Activated CD4-positive, alpha-beta T cell treated with anti-CD3 and anti-CD28 coated beads, Interleukin-2, amount 10 ng/mL, durations not matched to agents 7 days and 5 days (primary cell): ENCODE results near the gene MGMT. TPM values are rescaled to one million over a fixed set of nuclear protein-coding genes. Genes with fewer than 3 reads are reported as not detected.

Source experiments
- CTCF ChIA-PET: fragments of 350-600 bp; sonication (Branson Sonifier 250); formaldehyde crosslinking; loops from one replicate; lab custom pipeline; 2021; ENCODE audit warnings: antibody characterized with exemption; lab: Charles Lee
- POLR2A ChIA-PET: fragments of 350-600 bp; sonication (Branson Sonifier 250); formaldehyde crosslinking; loops from one replicate; lab custom pipeline; 2021; ENCODE audit warnings: antibody characterized with exemption; lab: Charles Lee
- DNase-seq: peaks from one replicate; pipeline ENCODE4 v3.0.0-alpha.2; 2020
- H3K27ac Mint-ChIP-seq: one replicate; pipeline ENCODE4 v1.8.0; 2021; ENCODE audit warnings: mild to moderate bottlenecking, moderate library complexity, mixed read lengths
- H3K27me3 Mint-ChIP-seq: one replicate; pipeline ENCODE4 v1.8.0; 2021; ENCODE audit warnings: mixed read lengths
- H3K36me3 Mint-ChIP-seq: one replicate; pipeline ENCODE4 v1.8.0; 2021; ENCODE audit warnings: low read depth, mixed read lengths
- H3K4me1 Mint-ChIP-seq: one replicate; pipeline ENCODE4 v1.8.0; 2021; ENCODE audit warnings: mixed read lengths
- H3K4me3 Mint-ChIP-seq: one replicate; pipeline ENCODE4 v1.8.0; 2021; ENCODE audit warnings: mild to moderate bottlenecking, moderate library complexity, mixed read lengths
- H3K9me3 Mint-ChIP-seq: one replicate; pipeline ENCODE4 v1.8.0; 2021; ENCODE audit warnings: mixed read lengths
- total RNA-seq, 2 experiments: library from RNA; stranded (reverse); gene quantifications; one replicate each; pipeline ENCODE4 v1.2.3, GENCODE V29; 2021

The MGMT gene
- total RNA-seq, 2 experiments from 2014 or later: 17.6 to 19.3 TPM

DNA sequence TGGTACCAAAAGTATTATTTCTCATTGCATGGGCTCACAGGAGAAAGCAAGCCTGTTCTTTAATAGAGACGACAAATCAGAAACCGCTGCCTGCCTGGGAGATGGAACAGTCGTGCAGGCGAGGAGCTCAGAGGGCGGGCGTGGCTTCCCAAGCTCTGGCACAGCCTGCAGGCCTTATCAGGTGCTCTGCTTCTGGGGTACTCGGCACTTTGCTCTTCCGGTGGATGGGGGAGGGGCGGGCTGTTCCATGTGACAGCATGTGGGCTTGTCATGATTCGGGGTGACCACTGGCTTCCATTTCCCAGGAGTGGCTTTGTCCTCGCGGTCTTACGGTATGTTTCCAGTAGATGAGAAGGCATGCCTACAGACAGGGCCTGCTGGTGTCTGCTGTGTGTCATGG lies 228.6 kb downstream of the MGMT start:
- Mint-ChIP-seq H3K4me3 (no peak overlapping the region), H3K36me3 (no peaks in the 10 kb centered on the region), H3K27ac (no peak overlapping the region), H3K9me3 (no peaks in the 10 kb centered on the region), H3K27me3 (no peaks in the 10 kb centered on the region), H3K4me1 (no peaks in the 10 kb centered on the region)
- POLR2A ChIA-PET: no interaction called here
- no peak for DNase-seq
- CTCF ChIA-PET: no interaction called here

DNA sequence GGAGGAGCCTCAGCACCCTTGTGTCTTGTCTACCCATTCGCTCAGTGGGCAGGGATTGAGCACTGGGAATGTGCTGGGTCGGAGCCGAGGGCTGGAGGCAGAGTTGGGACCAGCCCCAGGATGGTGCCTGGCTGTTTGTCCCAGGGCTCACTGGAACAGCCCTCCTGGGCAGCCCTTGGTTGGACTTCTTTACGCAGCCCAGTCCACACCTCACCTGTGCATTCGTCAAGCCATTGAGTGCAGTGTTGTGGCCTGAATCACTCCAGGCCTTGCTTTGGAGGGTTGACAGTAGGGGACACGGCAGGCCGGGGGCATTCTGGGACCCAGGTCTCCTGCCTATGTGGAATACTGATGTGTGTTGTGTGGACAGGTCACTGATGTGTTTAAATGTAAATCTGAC lies 229.6 kb downstream of the MGMT start:
- no peaks in the 10 kb centered on the region for H3K36me3 Mint-ChIP-seq
- no peaks in the 10 kb centered on the region for H3K4me1 Mint-ChIP-seq
- H3K4me3 Mint-ChIP-seq: no peak overlapping the region
- DNase-seq: no peak
- ChIA-PET CTCF (no interaction called here), POLR2A (no interaction called here)
- H3K27me3 Mint-ChIP-seq: no peaks in the 10 kb centered on the region
- H3K27ac Mint-ChIP-seq: no peak overlapping the region
- no peaks in the 10 kb centered on the region for H3K9me3 Mint-ChIP-seq

DNA sequence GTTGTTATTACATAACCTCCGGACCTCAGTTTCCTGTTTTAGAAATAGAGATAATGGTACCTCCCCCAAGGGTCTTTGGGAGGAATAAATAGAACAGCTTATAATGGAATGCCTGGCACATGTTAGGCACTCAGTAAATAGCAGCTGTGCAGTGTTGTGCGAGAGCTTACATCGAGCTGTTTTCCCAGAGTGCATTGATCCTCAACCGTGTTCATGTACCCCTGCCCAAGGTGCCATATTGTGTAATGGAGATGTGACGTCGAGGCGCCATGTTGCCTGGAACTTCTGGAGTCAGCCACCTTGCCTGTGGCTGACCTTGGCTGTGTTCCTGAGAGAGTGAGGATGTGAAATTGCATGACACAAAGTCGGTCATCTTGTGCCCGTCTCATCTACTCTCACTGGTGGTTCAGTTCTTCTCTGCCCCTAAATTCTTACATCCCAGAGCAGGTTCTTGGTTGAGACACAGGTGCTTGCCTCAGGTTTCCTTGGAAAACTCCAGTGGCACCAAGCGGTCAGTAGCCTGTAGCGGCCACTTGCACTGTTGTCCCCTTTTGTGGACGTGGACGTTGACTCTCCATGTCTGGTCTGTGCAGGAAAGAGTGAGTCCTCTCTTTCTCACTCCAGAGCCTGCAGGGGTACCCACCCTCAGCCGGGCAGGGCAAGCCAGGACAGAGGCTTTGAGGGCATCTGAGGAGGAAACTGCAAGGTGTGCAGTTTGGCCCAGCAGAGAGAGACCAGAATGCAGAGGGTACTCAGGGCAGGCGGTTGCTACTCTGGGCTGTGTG lies 230.6 kb downstream of the MGMT start:
- no peaks in the 10 kb centered on the region for H3K9me3 Mint-ChIP-seq
- no peaks in the 10 kb centered on the region for H3K27me3 Mint-ChIP-seq
- no peak for DNase-seq
- H3K4me1 Mint-ChIP-seq: no peaks in the 10 kb centered on the region
- H3K36me3 Mint-ChIP-seq: no peaks in the 10 kb centered on the region
- H3K4me3 Mint-ChIP-seq: no peak overlapping the region
- CTCF ChIA-PET: no interaction called here
- POLR2A ChIA-PET: no interaction called here
- no peak overlapping the region for H3K27ac Mint-ChIP-seq

DNA sequence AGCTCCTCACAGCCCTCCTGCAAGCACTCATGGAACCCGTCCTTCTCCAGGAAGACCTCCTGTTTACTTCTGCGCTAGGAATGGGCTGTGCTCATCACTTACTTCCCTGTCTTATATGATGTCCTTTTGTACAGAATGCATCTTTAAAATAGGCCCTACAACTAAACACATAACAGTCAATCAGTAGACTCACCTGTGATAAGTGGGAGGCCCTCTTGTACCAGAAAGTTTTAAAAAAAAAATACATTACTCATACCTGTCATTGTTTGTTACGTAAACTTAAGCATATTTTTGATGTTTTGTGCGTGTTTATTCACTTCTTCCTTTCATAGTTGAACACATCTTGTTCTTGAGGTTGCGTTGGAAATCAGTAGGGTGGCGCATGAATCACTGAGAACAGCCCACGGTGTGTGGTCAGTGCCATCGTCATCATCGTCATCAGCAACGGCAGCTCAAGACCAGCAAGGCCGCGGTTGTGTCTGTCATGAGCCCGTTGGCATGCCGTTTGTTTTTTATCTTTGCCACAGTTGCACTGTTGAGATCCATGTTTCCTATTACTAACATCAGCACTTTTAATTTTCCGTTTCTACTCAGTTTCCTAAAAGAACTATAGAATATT lies 232.8 kb downstream of the MGMT start:
- ChIA-PET POLR2A (no interaction called here), CTCF (interaction anchor here (0.6 kb wide), 1 partner anchor 202 kb away, joined by 3 read pairs; no protein-coding TSS in a partner anchor)
- Mint-ChIP-seq H3K27ac (no peak overlapping the region), H3K27me3 (no peaks in the 10 kb centered on the region), H3K4me1 (peaks cover 4% of the 10 kb centered on the region), H3K9me3 (no peaks in the 10 kb centered on the region), H3K36me3 (no peaks in the 10 kb centered on the region), H3K4me3 (no peak overlapping the region)
- DNase-seq: no peak

DNA sequence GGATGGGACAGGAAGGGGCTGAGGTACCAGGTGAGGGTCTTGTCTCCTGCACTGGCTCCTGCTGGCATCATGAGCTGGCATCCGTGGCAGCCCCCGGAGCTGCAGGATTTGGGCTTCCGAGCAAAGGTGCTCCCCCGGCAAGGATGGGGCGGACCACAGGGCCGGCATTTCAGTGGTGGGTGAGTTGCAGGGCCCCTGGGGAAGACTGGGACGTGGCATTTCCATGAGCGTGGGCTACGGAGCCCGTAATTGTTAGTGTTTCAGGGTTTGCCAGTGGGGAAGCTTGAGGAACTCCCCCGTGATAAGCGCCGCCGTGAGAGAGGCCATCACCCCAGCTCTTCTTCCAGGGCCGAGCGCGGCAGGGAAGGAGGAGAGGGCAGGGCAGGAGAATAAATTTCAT lies 235.6 kb downstream of the MGMT start:
- H3K4me3 Mint-ChIP-seq: no peak overlapping the region
- no peak overlapping the region for H3K27ac Mint-ChIP-seq
- no peaks in the 10 kb centered on the region for H3K27me3 Mint-ChIP-seq
- ChIA-PET POLR2A (no interaction called here), CTCF (no interaction called here)
- no peaks in the 10 kb centered on the region for H3K9me3 Mint-ChIP-seq
- H3K4me1 Mint-ChIP-seq: peaks cover 10% of the 10 kb centered on the region
- DNase-seq: no peak
- no peaks in the 10 kb centered on the region for H3K36me3 Mint-ChIP-seq

DNA sequence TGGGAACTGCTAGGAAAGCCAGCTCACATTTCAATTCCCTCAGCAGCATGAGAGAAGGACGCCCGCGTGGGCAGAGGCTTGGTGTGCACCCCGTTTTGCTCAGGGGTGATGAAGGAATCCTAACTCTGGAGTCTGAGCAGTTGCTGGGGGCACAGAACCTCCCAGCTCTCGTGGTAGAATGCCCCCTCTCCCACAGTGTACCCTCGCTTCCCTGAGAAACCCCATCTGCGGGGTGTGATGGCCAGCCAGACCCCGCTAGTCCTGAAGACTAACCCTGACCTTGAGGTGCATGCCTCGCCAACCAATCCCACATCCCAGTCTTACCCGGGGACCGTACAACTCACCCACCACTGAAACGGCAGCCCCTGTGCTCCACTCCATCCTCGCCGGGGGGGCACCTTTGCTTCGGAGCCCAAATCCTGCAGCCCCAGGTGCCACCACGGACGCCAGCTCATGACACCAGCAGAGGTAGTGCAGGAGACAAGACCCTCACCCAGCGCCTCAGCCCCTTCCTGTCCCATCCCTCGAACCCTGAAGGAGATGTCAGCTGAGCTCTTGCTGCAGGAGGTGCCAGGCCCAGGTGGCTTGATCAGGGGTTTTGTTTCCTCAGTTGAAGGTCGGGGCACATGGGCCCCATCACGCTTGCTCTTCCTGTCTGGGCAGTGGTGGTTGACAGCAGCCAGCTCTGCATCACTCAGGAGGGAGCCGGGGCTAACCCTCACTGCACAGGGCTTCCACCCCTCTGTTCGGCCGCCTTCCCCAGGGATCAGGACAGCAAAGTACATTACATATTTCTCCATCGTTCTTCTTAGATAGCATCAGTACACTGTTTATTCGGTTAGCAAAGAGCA lies 236.5 kb downstream of the MGMT start:
- H3K4me1 Mint-ChIP-seq: peaks cover 10% of the 10 kb centered on the region
- H3K36me3 Mint-ChIP-seq: no peaks in the 10 kb centered on the region
- H3K4me3 Mint-ChIP-seq: no peak overlapping the region
- DNase-seq: no peak
- no peaks in the 10 kb centered on the region for H3K27me3 Mint-ChIP-seq
- CTCF ChIA-PET: no interaction called here
- H3K9me3 Mint-ChIP-seq: no peaks in the 10 kb centered on the region
- H3K27ac Mint-ChIP-seq: no peak overlapping the region
- POLR2A ChIA-PET: no interaction called here

DNA sequence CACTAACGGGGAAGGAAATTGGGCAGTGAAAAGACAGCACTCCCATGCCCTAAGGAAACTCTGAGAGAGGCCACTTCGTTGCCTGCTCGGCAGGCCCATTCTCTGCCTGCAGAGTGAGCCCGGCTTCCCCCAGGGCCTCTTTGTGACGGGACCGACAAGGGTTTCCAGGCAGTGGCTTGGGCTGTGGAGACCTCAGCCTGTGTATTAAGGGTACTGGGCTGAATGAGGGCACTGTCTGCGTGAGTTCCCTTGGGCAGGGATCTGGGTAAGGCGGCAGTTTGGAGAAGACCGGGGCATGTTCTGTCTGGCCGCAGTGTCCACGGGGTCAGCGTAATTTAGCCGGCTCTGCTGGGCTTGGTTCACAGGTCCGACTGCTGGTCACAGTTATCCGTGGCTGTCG lies 237.2 kb downstream of the MGMT start:
- H3K4me3 Mint-ChIP-seq: no peak overlapping the region
- H3K36me3 Mint-ChIP-seq: no peaks in the 10 kb centered on the region
- no peaks in the 10 kb centered on the region for H3K9me3 Mint-ChIP-seq
- ChIA-PET CTCF (no interaction called here), POLR2A (no interaction called here)
- no peaks in the 10 kb centered on the region for H3K27me3 Mint-ChIP-seq
- H3K4me1 Mint-ChIP-seq: peaks cover 10% of the 10 kb centered on the region
- DNase-seq: no peak
- no peak overlapping the region for H3K27ac Mint-ChIP-seq

DNA sequence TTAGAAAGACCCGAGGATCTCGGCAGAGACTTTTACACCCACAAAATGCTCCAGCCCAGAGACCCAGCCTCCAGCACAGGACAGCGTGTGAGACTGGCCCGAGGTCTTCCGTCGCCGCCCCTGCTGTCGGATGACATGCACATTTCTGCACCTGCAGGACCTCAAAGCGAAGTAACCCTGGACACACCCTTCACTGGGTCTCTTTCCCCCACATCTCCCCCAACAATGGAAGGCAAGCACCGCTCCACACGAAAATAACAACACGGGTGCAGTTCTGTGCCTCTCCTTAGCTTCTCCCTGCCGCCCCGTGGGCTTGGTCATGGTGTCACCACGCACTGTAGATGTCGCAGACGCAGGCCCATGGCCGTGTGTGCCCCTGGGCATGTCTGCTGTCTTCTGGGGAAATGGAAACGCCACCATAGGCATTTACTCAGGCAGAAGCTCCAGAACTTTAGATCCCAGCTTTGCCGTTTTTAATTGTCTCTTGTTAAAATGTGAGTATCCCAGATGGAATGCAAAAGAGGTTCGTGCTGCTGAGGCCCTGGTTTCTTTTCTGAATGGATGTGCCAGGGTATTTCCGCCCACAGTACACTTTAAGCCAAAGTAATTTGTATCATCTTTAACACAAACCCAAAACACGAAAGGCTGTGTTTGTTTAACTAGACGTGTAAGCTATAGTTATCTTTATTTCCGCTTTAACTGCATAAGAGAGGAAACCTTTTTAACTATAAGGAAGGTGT lies 237.9 kb downstream of the MGMT start:
- peak overlapping the region; percentile 41 for H3K27ac Mint-ChIP-seq
- DNase-seq: no peak
- H3K9me3 Mint-ChIP-seq: no peaks in the 10 kb centered on the region
- H3K27me3 Mint-ChIP-seq: no peaks in the 10 kb centered on the region
- ChIA-PET CTCF (no interaction called here), POLR2A (no interaction called here)
- H3K36me3 Mint-ChIP-seq: no peaks in the 10 kb centered on the region
- H3K4me3 Mint-ChIP-seq: no peak overlapping the region
- H3K4me1 Mint-ChIP-seq: peaks cover 10% of the 10 kb centered on the region

DNA sequence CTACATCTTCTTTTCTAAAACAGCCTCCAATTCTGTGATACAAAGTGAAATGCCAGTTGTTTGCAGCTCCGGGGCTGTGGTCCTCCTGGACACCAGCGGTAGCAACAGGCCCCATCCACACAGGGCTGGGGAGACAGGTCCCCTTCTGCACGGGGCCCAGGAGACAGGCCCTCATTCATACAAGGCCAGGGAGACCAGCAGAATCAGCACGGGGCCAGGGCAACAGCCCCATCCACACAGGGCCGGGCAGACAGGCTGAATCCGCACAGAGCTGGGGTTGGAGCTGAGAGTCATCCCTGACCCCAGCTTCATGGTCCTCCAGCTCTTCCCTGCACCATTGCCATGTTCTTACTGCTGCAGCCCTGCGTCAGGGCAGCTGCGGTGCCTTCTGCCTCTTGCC lies 238.6 kb downstream of the MGMT start:
- ChIA-PET POLR2A (no interaction called here), CTCF (no interaction called here)
- no peak overlapping the region for H3K27ac Mint-ChIP-seq
- no peak overlapping the region for H3K4me3 Mint-ChIP-seq
- no peak for DNase-seq
- H3K4me1 Mint-ChIP-seq: peaks cover 10% of the 10 kb centered on the region
- no peaks in the 10 kb centered on the region for H3K9me3 Mint-ChIP-seq
- H3K36me3 Mint-ChIP-seq: no peaks in the 10 kb centered on the region
- H3K27me3 Mint-ChIP-seq: no peaks in the 10 kb centered on the region

DNA sequence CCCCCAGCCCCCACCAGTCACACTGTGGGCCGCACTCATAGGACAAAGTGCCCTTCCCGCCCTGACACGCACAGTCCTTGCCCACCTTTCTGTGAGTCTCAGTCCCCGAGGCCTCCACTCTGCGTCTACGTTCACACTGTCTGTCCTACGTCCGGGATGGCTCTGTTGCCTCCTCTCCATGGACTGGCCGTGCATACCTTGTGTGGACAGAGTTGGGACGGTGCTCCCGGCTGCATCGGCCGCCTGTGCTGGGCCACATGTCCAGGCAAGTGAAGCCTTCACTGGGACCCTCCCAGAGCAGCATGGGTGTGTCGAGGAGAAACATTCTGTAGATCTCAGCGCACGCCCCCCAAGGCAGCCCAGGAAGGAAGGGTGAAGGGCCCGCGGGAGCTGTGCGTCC lies 239.0 kb downstream of the MGMT start:
- CTCF ChIA-PET: no interaction called here
- no peaks in the 10 kb centered on the region for H3K9me3 Mint-ChIP-seq
- no peak overlapping the region for H3K4me3 Mint-ChIP-seq
- H3K27ac Mint-ChIP-seq: no peak overlapping the region
- POLR2A ChIA-PET: no interaction called here
- H3K36me3 Mint-ChIP-seq: no peaks in the 10 kb centered on the region
- DNase-seq: no peak
- peaks cover 10% of the 10 kb centered on the region for H3K4me1 Mint-ChIP-seq
- H3K27me3 Mint-ChIP-seq: no peaks in the 10 kb centered on the region

DNA sequence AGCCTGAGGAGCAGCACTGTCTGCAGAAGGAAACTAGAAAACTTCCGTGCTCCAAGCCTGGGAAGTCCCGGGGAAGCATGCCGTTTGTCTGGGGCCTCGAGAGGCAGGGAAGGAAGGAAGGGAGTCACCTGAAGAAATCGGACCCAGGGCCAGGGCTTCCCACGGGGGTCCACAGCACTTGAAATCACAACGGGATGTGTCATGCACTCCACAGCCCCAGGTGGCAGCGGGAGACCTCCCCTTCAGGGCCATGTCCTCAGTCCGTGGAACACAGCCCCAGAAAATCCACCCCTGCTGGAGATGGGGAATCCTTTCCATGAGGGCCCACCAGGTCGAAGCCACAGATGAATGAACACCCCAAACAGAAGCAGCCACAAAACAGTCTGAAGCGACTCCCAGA lies 239.5 kb downstream of the MGMT start:
- Mint-ChIP-seq H3K36me3 (no peaks in the 10 kb centered on the region), H3K27me3 (no peaks in the 10 kb centered on the region), H3K9me3 (no peaks in the 10 kb centered on the region), H3K27ac (no peak overlapping the region), H3K4me3 (no peak overlapping the region), H3K4me1 (peaks cover 10% of the 10 kb centered on the region)
- ChIA-PET CTCF (no interaction called here), POLR2A (no interaction called here)
- DNase-seq: no peak

DNA sequence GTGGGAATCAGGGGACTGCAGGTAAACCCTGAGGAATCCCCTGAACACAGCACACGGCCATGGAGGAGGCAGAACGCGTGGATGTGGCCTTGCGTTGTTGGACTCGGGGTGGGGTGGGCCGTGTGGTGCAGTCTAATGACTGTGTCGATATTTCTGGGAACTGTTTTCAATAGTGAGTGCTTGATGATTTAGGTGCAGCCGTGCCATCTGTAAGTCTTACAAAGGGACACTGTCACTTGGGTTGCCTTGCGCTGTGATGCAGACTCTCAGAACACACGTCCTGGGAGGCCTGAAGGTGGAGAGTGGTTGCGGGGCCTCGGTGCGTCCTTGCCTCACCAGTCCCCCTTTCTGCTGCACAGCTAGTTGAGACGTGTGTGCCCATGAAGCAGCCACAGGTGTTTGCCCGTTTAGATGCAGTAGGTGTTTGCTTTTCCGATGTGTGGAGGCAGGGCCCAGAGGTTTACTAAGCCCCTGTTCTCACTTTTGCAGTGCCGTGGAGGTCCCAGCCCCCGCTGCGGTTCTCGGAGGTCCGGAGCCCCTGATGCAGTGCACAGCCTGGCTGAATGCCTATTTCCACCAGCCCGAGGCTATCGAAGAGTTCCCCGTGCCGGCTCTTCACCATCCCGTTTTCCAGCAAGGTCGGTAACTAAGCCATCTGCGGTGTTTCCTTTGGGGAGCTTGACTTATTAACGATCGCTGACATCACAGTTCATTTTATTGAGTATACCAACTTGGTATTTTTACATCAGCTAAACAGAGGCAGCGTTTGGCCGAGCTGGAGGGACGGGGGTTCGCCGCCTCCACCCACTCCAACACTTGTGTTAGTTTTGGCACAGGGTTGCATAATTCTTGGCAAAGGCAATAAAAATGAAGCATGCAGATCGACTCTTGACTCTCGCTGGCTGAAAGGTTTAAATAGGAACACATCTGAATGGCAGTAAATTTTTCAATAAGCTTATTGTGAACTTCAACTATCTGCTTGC lies 240.7 kb downstream of the MGMT start:
- no peaks in the 10 kb centered on the region for H3K27me3 Mint-ChIP-seq
- no peak overlapping the region for H3K4me3 Mint-ChIP-seq
- no peak for DNase-seq
- no peaks in the 10 kb centered on the region for H3K9me3 Mint-ChIP-seq
- ChIA-PET CTCF (no interaction called here), POLR2A (no interaction called here)
- H3K27ac Mint-ChIP-seq: no peak overlapping the region
- peaks cover 10% of the 10 kb centered on the region for H3K4me1 Mint-ChIP-seq
- H3K36me3 Mint-ChIP-seq: no peaks in the 10 kb centered on the region
